DMS 273 treated with DMSO at 0.1 percent for 48 hours (cell line): Measurements from ENCODE around the gene MAP3K8.

Experiments
- DNase-seq: peaks from one replicate; lab custom pipeline; 2025; lab: John Stamatoyannopoulos, UW

Gene MAP3K8

DNA sequence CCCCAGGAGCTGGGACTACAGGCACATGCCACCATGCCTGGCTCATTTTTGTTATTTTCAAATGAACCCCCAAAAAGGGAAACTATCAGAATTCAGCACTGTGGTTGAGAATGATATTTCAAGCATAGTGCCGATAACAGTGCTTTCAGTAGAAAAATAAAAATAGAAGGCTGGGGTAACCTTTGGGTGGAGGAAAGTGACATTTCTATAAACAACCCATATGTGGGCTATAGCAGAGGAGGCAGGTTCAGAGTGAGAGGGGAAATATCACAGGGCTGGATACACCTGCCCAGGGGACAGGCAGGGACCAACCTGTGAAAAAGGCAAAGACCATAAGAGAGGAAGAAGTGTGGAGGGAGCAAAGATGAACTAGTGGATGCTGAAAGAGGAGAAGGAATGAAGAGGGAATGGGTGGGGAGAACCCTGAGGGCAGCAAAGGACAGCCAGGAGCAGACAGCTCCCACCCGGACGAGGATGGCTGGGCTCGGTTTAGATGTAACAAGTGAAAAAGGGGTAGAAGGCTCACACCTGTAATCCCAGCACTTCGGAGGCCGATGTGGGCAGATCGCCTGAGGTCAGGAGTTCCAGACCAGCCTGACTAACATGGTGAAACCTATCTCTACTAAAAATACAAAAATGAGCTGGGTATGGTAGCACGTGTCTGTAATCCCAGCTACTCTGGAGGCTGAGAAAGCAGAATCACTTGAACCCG, 56.5 kb downstream of the MAP3K8 start:
- no peak for DNase-seq

DNA sequence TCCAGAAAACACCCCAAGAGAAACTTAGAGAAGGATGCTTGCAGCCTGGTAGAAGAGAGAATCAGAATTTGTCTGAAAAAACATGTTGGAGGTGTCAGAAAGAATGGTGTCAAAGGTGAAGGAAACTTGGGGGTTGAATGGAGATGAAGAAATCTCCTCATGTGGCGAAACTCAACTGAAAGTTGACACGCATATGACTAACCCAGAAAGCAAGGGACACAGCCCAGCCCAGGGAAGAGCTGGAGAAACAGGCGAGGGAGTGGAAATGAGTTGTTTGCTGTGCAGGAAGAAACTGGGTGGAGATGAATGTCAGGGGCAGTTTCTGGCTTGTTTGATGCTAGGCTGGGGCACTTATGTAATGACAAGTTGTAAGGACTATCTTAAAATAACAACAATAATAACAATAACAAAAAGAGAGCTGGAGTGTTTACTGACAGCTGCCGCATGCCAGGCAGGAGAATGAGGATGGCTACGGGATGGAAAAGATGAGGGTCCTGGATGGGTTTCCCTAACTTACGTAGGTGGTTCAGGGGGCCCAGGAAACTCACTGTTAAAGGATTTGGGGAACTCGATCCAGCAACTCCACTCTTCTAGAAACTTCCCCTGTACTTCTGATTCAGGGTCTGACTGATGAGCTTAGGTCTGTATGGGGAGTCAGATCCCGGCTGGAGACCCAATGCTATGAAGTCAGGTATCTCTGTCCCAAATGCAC, 57.4 kb downstream of the MAP3K8 start:
- DNase-seq, result no peak

DNA sequence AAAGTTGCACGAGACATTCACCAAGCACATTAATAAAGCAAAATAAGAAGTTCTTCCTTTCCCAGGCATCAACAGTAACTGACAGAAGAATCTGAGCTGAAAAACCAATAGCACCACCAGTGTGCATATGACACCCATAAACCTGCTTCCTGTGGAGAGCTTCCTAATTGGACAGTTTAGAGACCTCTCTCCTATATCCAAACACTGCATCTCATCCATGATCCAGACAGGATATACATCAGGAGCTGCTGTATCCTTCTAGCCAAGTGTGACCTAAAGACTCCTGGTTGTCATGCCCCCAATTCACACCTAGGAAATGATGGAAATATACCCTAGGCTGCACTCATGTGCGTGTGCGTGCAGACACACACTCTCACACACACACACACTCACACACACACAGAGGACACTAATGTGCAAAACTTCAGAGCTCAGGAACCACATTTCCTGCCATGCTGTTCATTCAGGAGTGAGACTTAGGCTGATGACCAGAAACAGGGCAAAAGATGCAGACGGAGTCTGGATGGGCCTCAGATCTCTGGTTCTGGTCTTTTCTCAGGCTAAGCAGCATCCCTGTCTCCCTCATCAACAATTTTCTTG, 58.0 kb downstream of the MAP3K8 start:
- no peak for DNase-seq

DNA sequence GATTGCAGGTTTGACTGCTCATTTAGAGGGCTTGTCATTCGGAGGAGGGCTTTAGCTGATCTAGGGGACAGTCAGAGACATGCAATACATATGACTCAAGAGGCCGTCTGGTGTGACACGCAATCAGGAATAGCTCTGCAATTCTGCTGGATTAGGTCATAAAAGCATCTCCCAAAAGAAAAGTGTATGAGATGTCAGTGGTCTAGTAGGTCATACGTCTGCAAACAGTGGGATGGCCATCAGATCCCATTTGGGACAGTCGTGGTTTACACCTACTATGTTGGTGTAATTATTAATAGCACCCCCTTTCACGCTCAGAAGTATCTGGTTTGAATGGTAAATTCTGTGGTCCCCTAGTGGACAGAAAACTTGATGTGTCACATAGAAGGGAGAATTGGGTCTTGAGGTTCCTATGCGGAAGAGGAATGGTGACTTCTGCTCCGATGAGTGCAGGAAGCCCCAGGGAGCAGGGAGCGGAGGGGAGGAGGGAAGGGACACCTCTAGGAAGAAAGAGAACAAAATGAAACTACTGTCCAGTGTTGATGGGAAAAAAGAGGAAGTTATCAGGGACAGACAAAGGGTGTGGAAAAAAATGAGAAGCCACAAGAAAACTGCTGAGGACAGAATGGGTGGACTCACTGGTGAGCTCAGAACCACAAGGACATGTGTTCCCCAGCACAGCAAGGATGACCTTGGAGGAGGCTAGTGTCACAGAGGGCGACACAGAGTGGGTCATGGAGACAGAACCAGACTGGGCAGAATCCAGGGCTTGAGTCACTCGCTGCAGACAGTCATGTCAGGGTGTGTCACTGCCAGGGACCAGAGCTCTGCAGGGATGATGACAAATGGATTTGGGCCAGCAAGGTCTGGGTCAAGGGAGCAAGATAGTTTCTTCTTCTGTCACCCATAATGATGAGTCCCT, 59.9 kb downstream of the MAP3K8 start:
- DNase-seq, result no peak

DNA sequence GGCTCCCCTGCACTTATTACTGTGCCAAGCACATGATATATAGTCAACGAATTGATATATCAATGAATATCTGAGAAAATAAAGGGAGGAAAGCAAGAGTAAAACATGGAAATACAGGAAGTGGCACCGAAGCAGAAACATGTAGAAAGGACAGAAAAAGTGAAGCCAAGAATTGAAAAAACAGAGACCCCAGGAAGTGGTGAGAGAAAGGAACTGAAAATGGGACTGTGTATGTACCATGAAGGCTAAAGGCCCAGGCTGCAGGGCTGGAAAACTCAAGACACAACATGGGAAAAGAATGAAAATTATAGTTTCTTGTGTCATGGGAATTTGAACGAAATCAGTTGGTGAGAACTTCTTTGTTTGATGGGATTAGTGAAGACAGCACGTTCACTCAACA, 60.6 kb downstream of the MAP3K8 start:
- no peak for DNase-seq

DNA sequence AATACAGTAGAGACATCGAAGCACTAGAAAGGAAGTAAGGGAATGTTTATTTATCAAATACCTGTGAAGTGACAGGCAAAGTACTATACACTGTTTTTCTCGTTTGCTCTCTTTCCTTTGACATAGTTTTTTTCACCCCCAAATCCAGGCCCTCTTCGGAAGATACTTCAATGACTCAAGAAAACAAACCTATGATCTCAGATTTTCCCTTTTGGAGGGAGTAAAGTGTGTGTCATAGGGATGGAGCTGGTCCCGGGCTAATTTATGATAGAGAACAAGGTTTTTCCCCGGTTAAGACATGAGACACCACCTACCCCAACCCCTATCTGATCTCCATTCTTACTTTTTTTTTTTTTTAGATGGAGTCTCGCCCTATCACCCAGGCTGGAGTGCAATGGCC, 61.7 kb downstream of the MAP3K8 start:
- DNase-seq, result no peak

DNA sequence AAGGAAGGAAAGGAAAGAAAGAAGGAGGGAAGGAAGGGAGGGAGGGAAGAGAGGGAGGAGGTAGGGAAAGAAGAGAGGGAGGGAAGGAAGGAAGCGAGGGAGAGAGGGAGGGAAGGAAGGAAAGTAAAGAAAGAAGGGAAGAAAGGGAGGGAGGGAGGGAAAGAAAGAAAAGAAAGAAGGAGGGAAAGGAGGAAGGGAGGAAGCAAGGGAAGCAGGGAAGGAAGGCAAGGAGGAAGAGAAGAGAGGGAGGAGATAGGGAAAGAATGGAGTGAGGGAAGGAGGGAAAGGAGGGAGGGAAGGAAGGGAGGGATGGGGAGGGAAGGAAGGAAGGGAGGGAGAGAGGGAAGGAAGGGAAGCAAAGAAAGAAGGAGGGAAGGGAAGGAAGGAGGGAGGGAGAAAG, 65.8 kb downstream of the MAP3K8 start:
- no peak for DNase-seq

DNA sequence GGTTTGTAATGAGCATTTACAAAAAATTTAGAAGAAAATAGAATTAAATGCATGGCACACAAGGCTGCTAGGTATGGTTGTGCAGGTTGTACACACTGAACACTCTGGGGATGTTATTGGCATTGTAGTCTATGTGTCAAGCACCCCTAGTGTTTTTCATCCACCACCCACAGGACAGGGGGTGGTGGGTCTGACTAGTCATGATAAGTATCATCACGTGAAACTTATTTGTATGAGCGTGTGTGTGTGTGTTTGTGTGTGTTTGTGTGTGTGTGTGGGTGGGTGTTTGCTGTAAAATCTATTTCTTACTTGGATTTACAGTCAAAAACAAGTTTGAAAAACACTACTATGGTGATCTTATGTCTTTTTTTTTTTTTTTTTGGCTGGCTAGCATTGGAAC, 66.5 kb downstream of the MAP3K8 start:
- DNase-seq, result no peak

DNA sequence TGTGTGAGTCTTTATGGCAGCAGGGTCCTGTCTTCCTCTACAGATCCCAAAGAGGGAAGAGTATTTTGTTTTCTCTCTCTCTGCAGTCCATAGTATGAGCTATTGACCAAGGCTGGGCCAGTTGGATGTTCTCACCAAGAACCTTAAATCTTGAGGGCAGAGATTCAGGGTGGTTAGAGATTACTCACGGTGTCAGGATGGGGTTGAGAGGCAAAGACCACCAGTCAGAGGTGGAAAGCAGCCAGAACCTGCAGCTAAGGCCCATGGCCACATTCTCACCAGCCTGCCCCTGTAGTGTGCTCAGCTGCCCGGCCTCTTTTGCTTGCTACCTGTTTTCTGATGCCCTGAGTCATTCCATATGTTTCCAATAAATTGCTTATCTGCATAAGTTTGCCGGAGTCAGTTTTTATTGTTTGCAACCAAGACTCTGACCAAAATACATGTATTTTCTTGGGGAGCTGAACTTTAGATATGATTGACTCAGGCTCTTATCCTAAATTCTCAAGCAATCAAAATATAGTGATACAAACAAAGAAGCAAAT, 67.0 kb downstream of the MAP3K8 start:
- DNase-seq, result no peak

DNA sequence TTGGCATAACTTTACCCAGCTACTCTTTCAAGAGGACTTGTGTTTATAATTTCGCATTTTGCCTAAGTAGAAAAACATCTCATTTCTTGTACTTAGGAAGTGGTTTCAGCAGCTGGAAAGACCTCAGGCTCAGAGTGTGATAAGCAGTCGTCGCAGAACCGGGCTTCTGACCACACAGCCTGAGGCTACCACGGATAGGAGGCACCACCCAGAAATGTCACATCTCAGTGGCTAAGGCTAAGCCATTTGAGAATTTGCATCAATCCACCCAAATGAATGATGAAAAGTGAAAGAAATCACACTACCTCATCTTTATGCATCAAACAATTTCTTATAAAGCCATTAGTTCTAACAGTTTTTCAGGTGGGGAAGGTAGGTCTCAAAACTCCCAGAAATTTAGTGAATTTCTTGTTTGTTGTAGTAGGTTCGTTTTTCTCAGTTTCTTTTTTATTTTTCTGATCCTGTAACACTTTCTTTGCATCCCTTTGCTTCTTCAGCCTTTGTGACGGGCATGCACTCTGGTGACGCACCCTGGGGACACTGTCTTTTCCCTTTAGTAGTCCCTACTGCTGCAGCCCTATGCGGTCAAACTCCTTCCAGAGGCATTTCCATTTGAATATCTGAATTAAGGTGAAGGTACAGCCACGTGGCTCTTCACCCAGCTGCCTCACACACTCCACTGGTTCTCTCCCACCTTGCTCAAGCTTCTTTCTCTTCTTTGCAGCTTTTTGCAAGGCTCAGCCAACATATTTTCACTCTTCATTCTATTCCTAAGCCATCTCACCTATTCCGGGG, 68.5 kb downstream of the MAP3K8 start:
- no peak for DNase-seq

DNA sequence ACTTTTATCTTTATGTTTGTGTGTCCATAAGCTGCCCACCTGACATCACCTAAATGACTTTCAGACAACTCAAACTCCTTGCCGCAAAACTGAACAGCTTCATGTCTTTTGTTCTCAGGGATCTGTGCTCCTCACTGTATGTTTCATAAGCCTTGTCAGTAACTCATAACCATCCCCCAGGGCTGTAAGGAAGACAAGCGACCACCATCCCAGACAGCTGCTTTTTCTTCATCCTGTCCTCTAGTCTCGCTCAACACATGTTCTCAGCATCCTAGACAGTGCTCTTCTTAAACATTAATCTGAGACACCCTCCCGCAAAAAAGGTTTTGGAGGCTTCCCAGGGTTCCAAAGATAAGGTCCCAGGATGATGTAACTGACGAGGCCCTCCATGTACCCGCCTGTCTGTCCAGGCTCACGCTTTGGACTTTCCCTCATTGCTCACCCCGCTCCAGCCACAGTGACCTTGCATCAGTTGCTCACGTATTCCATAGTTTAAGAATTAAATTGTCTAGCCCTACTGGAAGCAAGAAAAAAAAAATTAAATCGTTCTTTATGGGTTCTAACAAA, 69.8 kb downstream of the MAP3K8 start:
- DNase-seq, result no peak

DNA sequence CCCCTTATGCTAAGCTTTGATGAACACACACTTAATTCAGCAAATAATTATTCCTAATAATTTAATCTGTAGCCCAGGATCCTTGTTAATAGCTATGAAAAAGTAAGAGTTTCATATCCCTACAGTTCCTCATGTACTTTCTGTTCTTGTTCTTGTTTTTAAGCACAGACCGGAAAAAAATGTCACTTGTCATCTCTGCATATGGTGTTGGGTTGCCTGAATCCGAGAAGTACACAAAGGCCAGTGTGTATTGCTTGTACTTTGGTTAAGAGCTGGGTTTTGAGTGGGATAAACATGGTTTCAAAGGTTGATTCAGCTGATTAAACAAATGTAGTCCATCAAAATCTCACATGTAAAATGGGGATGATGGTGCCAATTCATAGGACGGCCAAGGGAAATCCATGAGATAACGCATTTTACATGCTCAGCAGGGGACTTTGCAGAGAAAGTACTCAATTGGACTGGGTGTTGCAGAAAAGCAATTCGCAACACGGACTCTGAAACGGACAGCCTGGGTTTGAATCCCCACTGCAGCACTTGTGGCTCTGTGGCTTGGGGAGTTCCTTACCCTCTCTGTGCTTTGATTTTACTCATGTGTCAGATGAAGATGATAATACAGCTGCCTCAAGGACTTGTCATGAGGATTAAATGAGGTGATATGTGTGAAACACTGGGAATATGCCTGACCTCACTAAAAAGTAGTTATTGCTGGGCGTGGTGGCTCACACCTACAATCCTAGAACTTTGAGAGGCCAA, 71.7 kb downstream of the MAP3K8 start:
- no peak for DNase-seq

DNA sequence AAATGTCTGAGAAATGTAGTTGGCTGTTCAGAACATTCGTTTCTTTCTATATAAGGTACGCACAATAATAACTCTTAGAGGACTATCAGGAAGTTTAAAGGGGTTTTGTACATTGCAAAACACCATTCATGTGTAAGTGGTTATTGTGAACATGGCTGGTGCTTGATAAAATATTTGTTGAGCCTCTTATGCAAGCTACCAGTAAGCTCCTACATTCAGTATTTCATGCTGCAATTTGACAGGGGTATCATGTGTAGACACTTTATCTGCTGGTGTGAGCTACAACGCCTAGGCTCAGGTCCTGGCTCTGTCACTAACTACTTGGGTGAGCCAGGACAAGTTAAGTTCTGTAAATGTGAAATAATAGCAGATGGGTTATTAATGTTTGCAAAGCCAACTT, 75.5 kb downstream of the MAP3K8 start:
- DNase-seq, result no peak

DNA sequence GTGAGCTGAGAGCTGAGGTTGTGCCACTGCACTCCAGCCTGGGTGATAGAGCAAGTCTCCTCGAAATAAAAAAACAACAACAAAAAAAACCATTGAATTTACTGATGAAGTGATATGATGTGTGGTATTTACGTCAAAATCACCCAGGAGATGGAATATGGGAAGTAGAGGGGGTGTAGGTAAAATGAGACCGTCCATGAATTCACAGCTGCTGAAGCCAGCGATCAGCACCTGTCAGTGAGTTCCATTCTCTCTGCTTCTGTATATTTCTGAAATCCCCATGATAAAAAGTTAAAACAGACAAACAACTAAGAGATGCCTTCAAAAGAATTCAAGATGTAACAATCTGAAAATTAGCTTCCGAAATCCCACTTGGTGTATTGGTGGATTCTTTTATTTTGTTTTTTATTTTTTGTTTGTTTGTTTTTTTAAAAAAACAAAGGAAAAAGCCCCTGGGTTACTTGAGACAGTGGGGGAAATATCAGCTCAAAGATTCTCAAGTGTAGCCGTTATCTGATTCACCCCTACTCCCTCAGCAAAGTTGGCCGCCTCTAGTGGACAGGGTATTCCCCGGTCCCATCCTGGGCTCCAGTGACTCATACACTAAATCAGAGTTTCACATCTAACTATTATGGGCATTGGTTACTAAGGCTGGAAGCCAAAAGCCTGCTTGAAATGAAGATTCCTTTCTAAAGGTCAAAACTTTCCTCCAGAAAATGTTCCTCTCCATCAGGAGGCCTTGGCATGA, 76.4 kb downstream of the MAP3K8 start:
- DNase-seq, result no peak

DNA sequence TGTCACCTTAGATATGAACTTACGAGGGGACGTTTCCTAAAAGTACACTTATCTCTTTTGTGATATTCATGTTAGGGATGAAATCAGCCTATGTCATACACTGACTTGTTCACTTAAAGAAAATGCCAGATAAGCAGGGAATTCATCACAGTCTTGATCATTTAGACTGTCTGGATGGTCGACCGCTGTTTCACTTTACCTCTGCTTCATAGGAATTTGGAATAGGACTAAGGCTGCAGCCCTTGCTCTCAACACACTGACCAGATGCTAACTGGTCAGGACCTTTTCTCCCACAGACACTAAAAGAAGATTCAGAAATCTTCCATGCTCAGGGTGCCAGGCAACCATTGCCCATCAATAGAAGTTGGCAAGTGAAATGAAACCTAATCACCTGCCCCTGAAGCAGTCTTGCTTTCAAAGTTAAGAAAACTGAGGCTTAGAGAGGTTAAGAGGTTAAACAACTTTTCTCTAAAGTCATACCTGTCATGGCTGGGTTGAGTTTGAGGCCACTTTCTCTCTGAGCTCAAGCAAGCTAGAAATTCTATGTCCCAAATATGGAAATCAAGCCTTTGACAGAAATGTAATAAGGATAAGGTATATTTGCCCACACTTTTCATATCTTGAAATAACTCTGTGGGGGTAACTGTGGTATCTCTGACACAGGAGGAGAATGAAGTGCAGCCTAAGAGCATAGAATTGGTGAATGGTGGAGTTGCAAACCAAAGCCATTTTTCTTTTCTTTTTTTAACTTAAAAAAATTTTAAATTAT, 77.1 kb downstream of the MAP3K8 start:
- DNase-seq, result no peak
